ENCODE data around the gene NUDCD2.

The NUDCD2 gene

GRCh38 chr5:163445345-163445744, 14.6 kb downstream of the NUDCD2 start:
- WGBS = 95% methylated on average over 3 of the region's 6 CpGs
- Histone ChIP-seq H3K4me3 (ENCODE audit: insufficient read depth in 1 of 2, low read depth in 1 of 2, low read length in 2 of 2) (no peak overlapping the region), H3K4me1 (ENCODE audit: control insufficient read depth, insufficient read depth, low read depth, low read length) (peaks cover 1% of the 10 kb centered on the region), H2AK5ac (ENCODE audit: low read length, severe bottlenecking) (no peak overlapping the region), H3K9me3 (ENCODE audit: control insufficient read depth, low read length) (no peaks in the 10 kb centered on the region), H2BK12ac (ENCODE audit: low read length in 2 of 2) (no peak overlapping the region), H4K8ac (ENCODE audit: low read length) (no peak overlapping the region), H3K9ac (ENCODE audit: low read length) (no peak overlapping the region), H3K27ac (ENCODE audit: low read length, poor library complexity, severe bottlenecking) (no peak overlapping the region), H2BK120ac (ENCODE audit: low read depth, low read length) (no peak overlapping the region), H2BK15ac (ENCODE audit: low read depth, poor library complexity, severe bottlenecking) (no peak overlapping the region), H3K27me3 (ENCODE audit: control insufficient read depth in 1 of 2, insufficient read depth in 1 of 2, low read length in 2 of 2) (no peaks in the 10 kb centered on the region), H3K79me1 (replicated peaks; ENCODE audit: low read length, poor library complexity, severe bottlenecking) (peaks cover 3% of the 10 kb centered on the region), H3K4me2 (ENCODE audit: low read length, poor library complexity, severe bottlenecking) (no peak overlapping the region), H3K36me3 (ENCODE audit: control insufficient read depth in 1 of 2, insufficient read depth in 2 of 2, low read depth in 1 of 2, low read length in 2 of 2) (peaks cover 13 to 99% of the 10 kb centered on the region in 2 experiments), H2BK5ac (ENCODE audit: low read depth, low read length, poor library complexity, severe bottlenecking) (no peak overlapping the region), H3K18ac (ENCODE audit: low read depth in 1 of 2, low read length in 2 of 2) (no peak overlapping the region), H4K91ac (ENCODE audit: low read length) (no peak overlapping the region), H3K23ac (ENCODE audit: low read length in 2 of 2) (no peak overlapping the region), H3K14ac (ENCODE audit: low read length in 2 of 2) (no peak overlapping the region), H3K4ac (ENCODE audit: low read depth in 1 of 2, low read length in 2 of 2) (no peak overlapping the region), H2AFZ (ENCODE audit: low read depth, low read length) (no peak overlapping the region)
- DNase-seq = no peak

- Histone ChIP-seq H2BK5ac (ENCODE audit: low read depth, low read length, poor library complexity, severe bottlenecking) (no peak overlapping the region), H2BK15ac (ENCODE audit: low read depth, poor library complexity, severe bottlenecking) (no peak overlapping the region), H2BK120ac (ENCODE audit: low read depth, low read length) (no peak overlapping the region), H3K27ac (ENCODE audit: low read length, poor library complexity, severe bottlenecking) (no peak overlapping the region), H3K14ac (ENCODE audit: low read length in 2 of 2) (no peak overlapping the region), H3K79me1 (replicated peaks; ENCODE audit: low read length, poor library complexity, severe bottlenecking) (peaks cover 3% of the 10 kb centered on the region), H3K4me1 (ENCODE audit: control insufficient read depth, insufficient read depth, low read depth, low read length) (peaks cover 1% of the 10 kb centered on the region), H2BK12ac (ENCODE audit: low read length in 2 of 2) (no peak overlapping the region), H2AFZ (ENCODE audit: low read depth, low read length) (no peak overlapping the region), H4K8ac (ENCODE audit: low read length) (no peak overlapping the region), H3K23ac (ENCODE audit: low read length in 2 of 2) (no peak overlapping the region), H3K36me3 (ENCODE audit: control insufficient read depth in 1 of 2, insufficient read depth in 2 of 2, low read depth in 1 of 2, low read length in 2 of 2) (peaks cover 13 to 99% of the 10 kb centered on the region in 2 experiments), H3K9ac (ENCODE audit: low read length) (no peak overlapping the region), H2AK5ac (ENCODE audit: low read length, severe bottlenecking) (no peak overlapping the region), H3K9me3 (ENCODE audit: control insufficient read depth, low read length) (no peaks in the 10 kb centered on the region), H3K18ac (ENCODE audit: low read depth in 1 of 2, low read length in 2 of 2) (no peak overlapping the region), H3K27me3 (ENCODE audit: control insufficient read depth in 1 of 2, insufficient read depth in 1 of 2, low read length in 2 of 2) (no peaks in the 10 kb centered on the region), H3K4me3 (ENCODE audit: insufficient read depth in 1 of 2, low read depth in 1 of 2, low read length in 2 of 2) (no peak overlapping the region), H3K4me2 (ENCODE audit: low read length, poor library complexity, severe bottlenecking) (no peak overlapping the region), H4K91ac (ENCODE audit: low read length) (no peak overlapping the region), H3K4ac (ENCODE audit: low read depth in 1 of 2, low read length in 2 of 2) (no peak overlapping the region)
- DNase-seq = no peak
- WGBS = 100% methylated on average over 1 of the region's 1 CpG
Observed at GRCh38 chr5:163444526-163444925, 15.4 kb downstream of the NUDCD2 start.

- no peak overlapping the region for H4K8ac ChIP-seq (ENCODE audit: low read length)
- WGBS = 97% methylated on average over 2 of the region's 3 CpGs
- no peak overlapping the region for H3K14ac ChIP-seq (ENCODE audit: low read length in 2 of 2)
- no peak overlapping the region for H2AK5ac ChIP-seq (ENCODE audit: low read length, severe bottlenecking)
- H2AFZ ChIP-seq (ENCODE audit: low read depth, low read length) = no peak overlapping the region
- H3K79me1 ChIP-seq (replicated peaks; ENCODE audit: low read length, poor library complexity, severe bottlenecking) = no peaks in the 10 kb centered on the region
- H4K91ac ChIP-seq (ENCODE audit: low read length) = no peak overlapping the region
- DNase-seq = no peak
- H3K4ac ChIP-seq (ENCODE audit: low read depth in 1 of 2, low read length in 2 of 2) = no peak overlapping the region
- no peak overlapping the region for H2BK12ac ChIP-seq (ENCODE audit: low read length in 2 of 2)
- peak overlapping the region; percentile 30 for H3K4me2 ChIP-seq (ENCODE audit: low read length, poor library complexity, severe bottlenecking)
- H2BK120ac ChIP-seq (ENCODE audit: low read depth, low read length) = no peak overlapping the region
- no peak overlapping the region for H3K27ac ChIP-seq (ENCODE audit: low read length, poor library complexity, severe bottlenecking)
- H3K4me3 ChIP-seq (ENCODE audit: insufficient read depth in 1 of 2, low read depth in 1 of 2, low read length in 2 of 2) = peak overlapping the region in 1 of 2 experiments; percentile 96
- no peak overlapping the region for H2BK5ac ChIP-seq (ENCODE audit: low read depth, low read length, poor library complexity, severe bottlenecking)
- no peak overlapping the region for H3K9ac ChIP-seq (ENCODE audit: low read length)
- no peak overlapping the region for H3K18ac ChIP-seq (ENCODE audit: low read depth in 1 of 2, low read length in 2 of 2)
- no peaks in the 10 kb centered on the region for H3K27me3 ChIP-seq (ENCODE audit: control insufficient read depth in 1 of 2, insufficient read depth in 1 of 2, low read length in 2 of 2)
- H3K4me1 ChIP-seq (ENCODE audit: control insufficient read depth, insufficient read depth, low read depth, low read length) = peaks cover 1% of the 10 kb centered on the region
- no peak overlapping the region for H2BK15ac ChIP-seq (ENCODE audit: low read depth, poor library complexity, severe bottlenecking)
- H3K23ac ChIP-seq (ENCODE audit: low read length in 2 of 2) = no peak overlapping the region
- peaks cover 7 to 70% of the 10 kb centered on the region in 2 experiments for H3K36me3 ChIP-seq (ENCODE audit: control insufficient read depth in 1 of 2, insufficient read depth in 2 of 2, low read depth in 1 of 2, low read length in 2 of 2)
- no peaks in the 10 kb centered on the region for H3K9me3 ChIP-seq (ENCODE audit: control insufficient read depth, low read length)
Observed at GRCh38 chr5:163440954-163441353, 18.9 kb downstream of the NUDCD2 start.

- no peaks in the 10 kb centered on the region for H3K27me3 ChIP-seq (ENCODE audit: control insufficient read depth in 1 of 2, insufficient read depth in 1 of 2, low read length in 2 of 2)
- H3K18ac ChIP-seq (ENCODE audit: low read depth in 1 of 2, low read length in 2 of 2) = no peak overlapping the region
- H3K4me2 ChIP-seq (ENCODE audit: low read length, poor library complexity, severe bottlenecking) = peak overlapping the region; percentile 94
- H2AK5ac ChIP-seq (ENCODE audit: low read length, severe bottlenecking) = no peak overlapping the region
- DNase-seq = peak; percentile 76
- H4K8ac ChIP-seq (ENCODE audit: low read length) = no peak overlapping the region
- H3K79me1 ChIP-seq (replicated peaks; ENCODE audit: low read length, poor library complexity, severe bottlenecking) = no peaks in the 10 kb centered on the region
- H3K9ac ChIP-seq (ENCODE audit: low read length) = peak overlapping the region; percentile 59
- H2BK12ac ChIP-seq (ENCODE audit: low read length in 2 of 2) = no peak overlapping the region
- peak overlapping the region; percentile 1 for H3K27ac ChIP-seq (ENCODE audit: low read length, poor library complexity, severe bottlenecking)
- H3K23ac ChIP-seq (ENCODE audit: low read length in 2 of 2) = no peak overlapping the region
- 35% methylated on average over 2 of the region's 2 CpGs for WGBS
- no peak overlapping the region for H2BK15ac ChIP-seq (ENCODE audit: low read depth, poor library complexity, severe bottlenecking)
- H3K9me3 ChIP-seq (ENCODE audit: control insufficient read depth, low read length) = no peaks in the 10 kb centered on the region
- no peaks in the 10 kb centered on the region for H3K4me1 ChIP-seq (ENCODE audit: control insufficient read depth, insufficient read depth, low read depth, low read length)
- peak overlapping the region; percentile 63 to 96 for H3K4me3 ChIP-seq (ENCODE audit: insufficient read depth in 1 of 2, low read depth in 1 of 2, low read length in 2 of 2)
- H3K36me3 ChIP-seq (ENCODE audit: control insufficient read depth in 1 of 2, insufficient read depth in 2 of 2, low read depth in 1 of 2, low read length in 2 of 2) = peaks cover 2 to 51% of the 10 kb centered on the region in 2 experiments
- no peak overlapping the region for H2BK5ac ChIP-seq (ENCODE audit: low read depth, low read length, poor library complexity, severe bottlenecking)
- H3K14ac ChIP-seq (ENCODE audit: low read length in 2 of 2) = no peak overlapping the region
- H2AFZ ChIP-seq (ENCODE audit: low read depth, low read length) = no peak overlapping the region
- H2BK120ac ChIP-seq (ENCODE audit: low read depth, low read length) = no peak overlapping the region
- no peak overlapping the region for H3K4ac ChIP-seq (ENCODE audit: low read depth in 1 of 2, low read length in 2 of 2)
- no peak overlapping the region for H4K91ac ChIP-seq (ENCODE audit: low read length)
Observed at GRCh38 chr5:163439092-163439425, 20.8 kb downstream of the NUDCD2 start.
